IPS DF 6.9 (cell line): ENCODE data around the gene ERRFI1.
"Not testable (repeated sequence)": the region's sequence is repeated elsewhere in the genome, so short reads cannot be mapped to it uniquely, and the experiment has no call there.

Experiments
- DNase-seq: peaks from one replicate; pipeline ENCODE4 v3.0.0-alpha.2; 2013; ENCODE audit warnings: low read depth, low spot score
- H3K27ac ChIP-seq: one replicate; pipeline ENCODE4 v1.5.1; 2013; ENCODE audit warnings: low read length, control low read depth
- H3K27me3 ChIP-seq: 2 replicates; pipeline ENCODE4 v1.6.1; 2013; ENCODE audit warnings: mild to moderate bottlenecking, low read length; ENCODE audit not compliant: control insufficient read depth, insufficient read depth
- H3K36me3 ChIP-seq: 2 replicates; pipeline ENCODE4 v1.6.1; 2013; ENCODE audit warnings: low read length; ENCODE audit not compliant: control insufficient read depth, insufficient read depth
- H3K4me1 ChIP-seq: 2 replicates; pipeline ENCODE4 v1.6.1; 2013; ENCODE audit warnings: low read length; ENCODE audit not compliant: control insufficient read depth, insufficient read depth
- H3K4me3 ChIP-seq: 2 replicates; pipeline ENCODE4 v1.5.1; 2013; ENCODE audit warnings: mild to moderate bottlenecking, low read length
- H3K9me3 ChIP-seq: 2 replicates; pipeline ENCODE4 v1.6.1; 2013; ENCODE audit warnings: low read length, inconsistent platforms; ENCODE audit not compliant: control insufficient read depth, insufficient read depth
- WGBS: extraction: QIAGEN DNeasy Blood & Tissue Kit; methylation state at CpG from one replicate; pipeline ENCODE4 v1.1.7; 2013; ENCODE audit warnings: mixed read lengths, missing lambda C conversion rate; ENCODE audit not compliant: insufficient read length, insufficient coverage; 5-methylcytosine and 5-hydroxymethylcytosine counted together

The ERRFI1 gene

GRCh38 chr1:8061210-8061609 is 35.1 kb upstream of the ERRFI1 start:
- Histone ChIP-seq H3K4me3 (no peak overlapping the region), H3K27me3 (no peaks in the 10 kb centered on the region), H3K27ac (no peak overlapping the region), H3K36me3 (no peaks in the 10 kb centered on the region), H3K4me1 (no peaks in the 10 kb centered on the region), H3K9me3 (no peaks in the 10 kb centered on the region)
- no peak for DNase-seq

GRCh38 chr1:8059161-8059622 is 33.1 kb upstream of the ERRFI1 start:
- no CpG with 5 or more reads among the region's 6 CpGs for WGBS

GRCh38 chr1:8057779-8058178 is 31.7 kb upstream of the ERRFI1 start:
- not testable (repeated sequence) for H3K4me3 ChIP-seq, H3K36me3 ChIP-seq, H3K4me1 ChIP-seq, H3K27ac ChIP-seq, DNase-seq, H3K9me3 ChIP-seq, H3K27me3 ChIP-seq
- no CpG with 5 or more reads among the region's 7 CpGs for WGBS

More at GRCh38 chr1:8059161-8059622, 33.1 kb upstream of the ERRFI1 start:
- H3K4me3 ChIP-seq: no peak overlapping the region
- H3K27ac ChIP-seq: no peak overlapping the region
- H3K27me3 ChIP-seq: no peaks in the 10 kb centered on the region
- H3K9me3 ChIP-seq: no peaks in the 10 kb centered on the region
- H3K36me3 ChIP-seq: no peaks in the 10 kb centered on the region
- H3K4me1 ChIP-seq: no peaks in the 10 kb centered on the region
- no peak for DNase-seq

- Histone ChIP-seq H3K27me3 (no peaks in the 10 kb centered on the region), H3K4me3 (no peak overlapping the region), H3K27ac (no peak overlapping the region), H3K9me3 (no peaks in the 10 kb centered on the region), H3K36me3 (no peaks in the 10 kb centered on the region), H3K4me1 (no peaks in the 10 kb centered on the region)
- no peak for DNase-seq
- WGBS: no CpG with 5 or more reads among the region's 4 CpGs
Observed at GRCh38 chr1:8055973-8056372, 29.9 kb upstream of the ERRFI1 start.

- H3K27ac ChIP-seq: no peak overlapping the region
- H3K4me1 ChIP-seq: no peaks in the 10 kb centered on the region
- H3K27me3 ChIP-seq: no peaks in the 10 kb centered on the region
- WGBS: no CpG with 5 or more reads among the region's 5 CpGs
- no peak overlapping the region for H3K4me3 ChIP-seq
- no peaks in the 10 kb centered on the region for H3K9me3 ChIP-seq
- H3K36me3 ChIP-seq: no peaks in the 10 kb centered on the region
- no peak for DNase-seq
Observed at GRCh38 chr1:8053878-8054567, 27.9 kb upstream of the ERRFI1 start.

GRCh38 chr1:8051650-8052049 is 25.5 kb upstream of the ERRFI1 start:
- WGBS: no CpG with 5 or more reads among the region's 4 CpGs
- no peaks in the 10 kb centered on the region for H3K27me3 ChIP-seq
- H3K36me3 ChIP-seq: no peaks in the 10 kb centered on the region
- H3K27ac ChIP-seq: no peak overlapping the region
- H3K4me3 ChIP-seq: no peak overlapping the region
- no peaks in the 10 kb centered on the region for H3K4me1 ChIP-seq
- no peaks in the 10 kb centered on the region for H3K9me3 ChIP-seq
- DNase-seq: no peak

GRCh38 chr1:8049229-8049628 is 23.1 kb upstream of the ERRFI1 start:
- not testable (repeated sequence) for H3K27ac ChIP-seq

GRCh38 chr1:8047686-8048445 is 21.8 kb upstream of the ERRFI1 start:
- Histone ChIP-seq H3K27ac (no peak overlapping the region), H3K27me3 (no peaks in the 10 kb centered on the region), H3K36me3 (no peaks in the 10 kb centered on the region), H3K9me3 (no peaks in the 10 kb centered on the region), H3K4me1 (no peaks in the 10 kb centered on the region), H3K4me3 (no peak overlapping the region)
- whole genome bisulfite sequencing: no CpG with 5 or more reads among the region's 7 CpGs
- no peak for DNase-seq

More at GRCh38 chr1:8049229-8049628, 23.1 kb upstream of the ERRFI1 start:
- not testable (repeated sequence) for H3K9me3 ChIP-seq, H3K27me3 ChIP-seq, H3K4me1 ChIP-seq, H3K4me3 ChIP-seq, DNase-seq, H3K36me3 ChIP-seq
- WGBS: no CpG with 5 or more reads among the region's 4 CpGs

- H3K9me3 ChIP-seq: no peaks in the 10 kb centered on the region
- H3K4me3 ChIP-seq: no peak overlapping the region
- no CpG with 5 or more reads among the region's 3 CpGs for WGBS
- no peaks in the 10 kb centered on the region for H3K4me1 ChIP-seq
- H3K36me3 ChIP-seq: no peaks in the 10 kb centered on the region
- DNase-seq: no peak
- H3K27me3 ChIP-seq: no peaks in the 10 kb centered on the region
- H3K27ac ChIP-seq: no peak overlapping the region
Observed at GRCh38 chr1:8047112-8047511, 21.0 kb upstream of the ERRFI1 start.

GRCh38 chr1:8046391-8046790 is 20.3 kb upstream of the ERRFI1 start:
- no peak overlapping the region for H3K4me3 ChIP-seq
- H3K36me3 ChIP-seq: no peaks in the 10 kb centered on the region
- no peak for DNase-seq
- no peaks in the 10 kb centered on the region for H3K9me3 ChIP-seq
- no peaks in the 10 kb centered on the region for H3K27me3 ChIP-seq
- whole genome bisulfite sequencing: no CpG with 5 or more reads among the region's 12 CpGs
- no peaks in the 10 kb centered on the region for H3K4me1 ChIP-seq
- no peak overlapping the region for H3K27ac ChIP-seq

- Histone ChIP-seq H3K4me3 (no peak overlapping the region), H3K4me1 (no peaks in the 10 kb centered on the region), H3K36me3 (no peaks in the 10 kb centered on the region), H3K27ac (no peak overlapping the region), H3K27me3 (no peaks in the 10 kb centered on the region), H3K9me3 (no peaks in the 10 kb centered on the region)
- no peak for DNase-seq
- WGBS: no CpG with 5 or more reads among the region's 2 CpGs
Observed at GRCh38 chr1:8043621-8044020, 17.5 kb upstream of the ERRFI1 start.
